Panc1 (cell line): Measurements from ENCODE around the gene HCFC1. TPM values are rescaled to one million over a fixed set of nuclear protein-coding genes. Genes with fewer than 3 reads are reported as not detected.

ENCODE experiments used
- ATAC-seq: fragments of 200-7000 bp; cut with Tn5 transposase; 2 replicates; pipeline ENCODE4 v1.9.1; 2020; ENCODE audit warnings: mild to moderate bottlenecking, moderate library complexity
- BruUV-seq: library from RNA; stranded (reverse); fragments of 400-500 nt; replicated peaks from 2 replicates; lab custom pipeline; 2021; lab: Mats Ljungman, UMichigan
- CTCF ChIA-PET: fragments of 300-600 bp; sonication (Branson Sonifier 250); formaldehyde crosslinking; loops from one replicate; lab custom pipeline; 2022; ENCODE audit warnings: antibody characterized with exemption; lab: Charles Lee
- POLR2A ChIA-PET: fragments of 300-600 bp; sonication (Branson Sonifier 250); formaldehyde crosslinking; loops from one replicate; lab custom pipeline; 2022; ENCODE audit warnings: antibody characterized with exemption; lab: Charles Lee
- DNase-seq: peaks from one replicate; pipeline ENCODE4 v3.0.0-alpha.2; 2010; ENCODE audit warnings: low read depth, low spot score
- H3K27ac ChIP-seq: 2 replicates; pipeline ENCODE4 v1.5.1; 2011; ENCODE audit warnings: mild to moderate bottlenecking, low read length, inconsistent platforms
- H3K27me3 ChIP-seq: fragments of 200-500 bp; sonication (Bioruptor generic); 2 replicates; pipeline ENCODE4 v1.6.0; 2014; ENCODE audit warnings: low read length, inconsistent platforms; ENCODE audit not compliant: control insufficient read depth, insufficient read depth
- H3K36me3 ChIP-seq: fragments of 200-500 bp; sonication (Bioruptor generic); 2 replicates; pipeline ENCODE4 v1.5.1; 2014; ENCODE audit warnings: inconsistent platforms, mild to moderate bottlenecking, low read length, moderate library complexity; ENCODE audit not compliant: control insufficient read depth, insufficient read depth
- H3K4me1 ChIP-seq: 2 replicates; pipeline ENCODE4 v1.5.1; 2011; ENCODE audit warnings: inconsistent platforms, mild to moderate bottlenecking, low read length, moderate library complexity; ENCODE audit not compliant: control insufficient read depth, insufficient read depth
- H3K4me3 ChIP-seq, 2 experiments: 2 replicates each; pipeline ENCODE4 v1.5.1; 2011 to 2012; ENCODE audit warnings: low read depth in 2 of 2, low read length in 2 of 2, mild to moderate bottlenecking in 2 of 2, inconsistent platforms in 1 of 2, moderate library complexity in 1 of 2
- H3K9me3 ChIP-seq: fragments of 200-500 bp; sonication (Bioruptor generic); 2 replicates; pipeline ENCODE4 v1.5.1; 2014; ENCODE audit warnings: low read depth, mild to moderate bottlenecking, inconsistent platforms, low read length, moderate library complexity; ENCODE audit not compliant: control insufficient read depth, insufficient read depth
- CTCF ChIP-seq: fragments of 450-650 bp; IDR thresholded peaks from 2 replicates; pipeline ENCODE4 v1.5.1; 2017; ENCODE audit warnings: mild to moderate bottlenecking
- POLR2AphosphoS5 ChIP-seq: IDR thresholded peaks from 2 replicates; pipeline ENCODE4 v1.6.1; 2012; ENCODE audit warnings: mild to moderate bottlenecking, low read depth, low read length, moderate library complexity
- REST ChIP-seq, 2 experiments: IDR thresholded peaks; 2 replicates each; pipeline ENCODE4 v1.6.1; 2011 to 2012; ENCODE audit warnings: low read depth in 2 of 2, control low read depth in 1 of 2, low read length in 1 of 2, mild to moderate bottlenecking in 1 of 2, moderate library complexity in 1 of 2; ENCODE audit not compliant: insufficient read depth in 1 of 2
- SIN3A ChIP-seq: IDR thresholded peaks from 2 replicates; pipeline ENCODE4 v1.6.1; 2012; ENCODE audit warnings: low read depth, mild to moderate bottlenecking, low read length, moderate library complexity, borderline replicate concordance; ENCODE audit not compliant: insufficient read depth
- TCF7L2 ChIP-seq: IDR thresholded peaks from 2 replicates; pipeline ENCODE4 v1.6.1; 2011; ENCODE audit warnings: mild to moderate bottlenecking, low read depth, low read length, inconsistent platforms
- in situ Hi-C: cut with HindIII; loops from 2 replicates; pipeline ENCODE4 v1.10.0; 2016; ENCODE audit warnings: low sequenced_read_pairs, low pct_unique_long_range_greater_than_20kb
- intact Hi-C: fragments of 100-400 bp; cut with micrococcal nuclease; formaldehyde crosslinking; loops from one replicate; pipeline ENCODE4 v1.10.0; 2022; ENCODE audit not compliant: unreplicated experiment
- total RNA-seq: library from RNA; stranded (reverse); gene quantifications from one replicate; pipeline ENCODE4 v1.2.1, GENCODE V29; 2021; ENCODE audit not compliant: unreplicated experiment

Gene HCFC1
- total RNA-seq, 1 experiment from 2014 or later: 113 TPM

- Histone ChIP-seq H3K4me1 (peaks cover 19% of the 10 kb centered on the region), H3K27me3 (no peaks in the 10 kb centered on the region), H3K36me3 (peaks cover 2% of the 10 kb centered on the region), H3K27ac (no peak overlapping the region), H3K9me3 (no peaks in the 10 kb centered on the region), H3K4me3 (no peak overlapping the region)
- DNase-seq (no peak), ATAC-seq (no peak)
- intact Hi-C loops: no loop called here
- BruUV-seq: no TSS peak
- CTCF ChIA-PET: interaction anchor here (0.7 to 1.2 kb wide), 2 partner anchors 26 to 74 kb away, joined by 5 to 6 read pairs; partner anchors contain the start of gene ARHGAP4
- in situ Hi-C loops: no loop called here
- POLR2A ChIA-PET: no interaction called here
- TF ChIP-seq SIN3A (no peak), REST (IDR thresholded peaks at IDR 0.05; ENCODE audit: insufficient read depth in 1 of 2, low read depth in 2 of 2, low read length in 1 of 2) (no peak), CTCF (no peak), TCF7L2 (no peak), POLR2AphosphoS5 (no peak)
These were observed 19.1 kb downstream of the HCFC1 start for GRCh38 chrX:153952373-153953026.

- Histone ChIP-seq H3K27ac (no peak overlapping the region), H3K4me1 (peaks cover 22% of the 10 kb centered on the region), H3K27me3 (no peaks in the 10 kb centered on the region), H3K36me3 (peaks cover 2% of the 10 kb centered on the region), H3K4me3 (no peak overlapping the region), H3K9me3 (no peaks in the 10 kb centered on the region)
- intact Hi-C loops (no loop called here), in situ Hi-C loops (no loop called here)
- DNase-seq (no peak), ATAC-seq (no peak)
- ChIA-PET POLR2A (no interaction called here), CTCF (interaction anchor here (0.6 to 1.2 kb wide), 3 partner anchors 26 to 199 kb away, joined by 3 to 6 read pairs (median 5); partner anchors contain the start of gene ARHGAP4)
- TF ChIP-seq SIN3A: no peak
- TF ChIP-seq POLR2AphosphoS5: no peak
- TF ChIP-seq TCF7L2: no peak
- no peak for TF ChIP-seq REST (IDR thresholded peaks at IDR 0.05; ENCODE audit: insufficient read depth in 1 of 2, low read depth in 2 of 2, low read length in 1 of 2)
- no peak for TF ChIP-seq CTCF
- BruUV-seq: no TSS peak
These were observed 19.8 kb downstream of the HCFC1 start for GRCh38 chrX:153951683-153952372.
